Measurements from ENCODE around the gene CEP128. TPM values are rescaled to one million over a fixed set of nuclear protein-coding genes. Genes with fewer than 3 reads are reported as not detected.
A peak's percentile ranks its signal among the peaks of the same experiment; 100 is the strongest.

CEP128 gene
- total RNA-seq, 1 experiment from 2014 or later: 12.0 TPM

DNA sequence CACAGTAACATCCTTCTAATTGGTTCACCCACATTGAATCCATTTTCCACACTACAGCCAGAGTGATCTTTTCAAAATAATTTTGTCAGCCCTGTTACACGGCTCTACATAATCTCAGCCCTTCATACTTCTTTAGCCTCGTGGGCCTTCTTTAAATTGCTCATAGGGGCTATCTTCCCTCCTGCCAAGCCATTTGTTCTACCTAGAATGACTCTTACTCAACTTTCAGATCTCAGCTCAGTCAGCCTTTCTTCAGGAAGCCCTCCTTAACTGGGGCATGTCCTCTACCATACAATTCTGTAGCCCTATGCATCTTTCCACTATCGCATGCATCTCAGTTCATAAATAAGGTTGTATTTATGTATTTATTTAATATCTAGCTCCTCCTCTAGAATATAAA is 39.7 kb downstream of the CEP128 start:
- H3K4me3 Mint-ChIP-seq: no peak overlapping the region
- H3K9me3 Mint-ChIP-seq: no peaks in the 10 kb centered on the region
- no peak for DNase-seq (ENCODE audit: low spot score)
- peaks cover 12% of the 10 kb centered on the region; the same call in 1 of the 2 replicates for H3K4me1 Mint-ChIP-seq
- CTCF ChIA-PET: no interaction called here
- ATAC-seq: no peak
- POLR2A ChIA-PET: no interaction called here
- H3K27ac Mint-ChIP-seq: 0 out of 2 replicates have a peak overlapping the region, but pooled peaks have one; percentile 0
- H3K27me3 Mint-ChIP-seq (ENCODE audit: low read depth): no peaks in the 10 kb centered on the region
- H3K36me3 Mint-ChIP-seq: no peaks in the 10 kb centered on the region
- no peak for TF ChIP-seq ZNF263 (CRISPR knock-in tag; IDR thresholded peaks at IDR 0.05; ENCODE audit: low read depth)
- TF ChIP-seq ZNF219 (CRISPR knock-in tag; IDR thresholded peaks at IDR 0.05; ENCODE audit: borderline replicate concordance): no peak
- TF ChIP-seq ZNF232 (CRISPR knock-in tag; IDR thresholded peaks at IDR 0.05): no peak
- no peak for TF ChIP-seq SP1 (CRISPR knock-in tag; conservative IDR thresholded peaks at IDR 0.05)
- no peak for TF ChIP-seq GTF2I (CRISPR knock-in tag; conservative IDR thresholded peaks at IDR 0.05)
- no peak for TF ChIP-seq ZNF121 (CRISPR knock-in tag; IDR thresholded peaks at IDR 0.05)
- TF ChIP-seq, protein P1, sequence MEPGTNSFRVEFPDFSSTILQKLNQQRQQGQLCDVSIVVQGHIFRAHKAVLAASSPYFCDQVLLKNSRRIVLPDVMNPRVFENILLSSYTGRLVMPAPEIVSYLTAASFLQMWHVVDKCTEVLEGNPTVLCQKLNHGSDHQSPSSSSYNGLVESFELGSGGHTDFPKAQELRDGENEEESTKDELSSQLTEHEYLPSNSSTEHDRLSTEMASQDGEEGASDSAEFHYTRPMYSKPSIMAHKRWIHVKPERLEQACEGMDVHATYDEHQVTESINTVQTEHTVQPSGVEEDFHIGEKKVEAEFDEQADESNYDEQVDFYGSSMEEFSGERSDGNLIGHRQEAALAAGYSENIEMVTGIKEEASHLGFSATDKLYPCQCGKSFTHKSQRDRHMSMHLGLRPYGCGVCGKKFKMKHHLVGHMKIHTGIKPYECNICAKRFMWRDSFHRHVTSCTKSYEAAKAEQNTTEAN (CRISPR knock-in tag; IDR thresholded peaks at IDR 0.05): no peak
- no peak for TF ChIP-seq ZNF416 (CRISPR knock-in tag; IDR thresholded peaks at IDR 0.05)
- TF ChIP-seq TP53 (CRISPR knock-in tag; IDR thresholded peaks at IDR 0.05): no peak
- TF ChIP-seq, protein P2, sequence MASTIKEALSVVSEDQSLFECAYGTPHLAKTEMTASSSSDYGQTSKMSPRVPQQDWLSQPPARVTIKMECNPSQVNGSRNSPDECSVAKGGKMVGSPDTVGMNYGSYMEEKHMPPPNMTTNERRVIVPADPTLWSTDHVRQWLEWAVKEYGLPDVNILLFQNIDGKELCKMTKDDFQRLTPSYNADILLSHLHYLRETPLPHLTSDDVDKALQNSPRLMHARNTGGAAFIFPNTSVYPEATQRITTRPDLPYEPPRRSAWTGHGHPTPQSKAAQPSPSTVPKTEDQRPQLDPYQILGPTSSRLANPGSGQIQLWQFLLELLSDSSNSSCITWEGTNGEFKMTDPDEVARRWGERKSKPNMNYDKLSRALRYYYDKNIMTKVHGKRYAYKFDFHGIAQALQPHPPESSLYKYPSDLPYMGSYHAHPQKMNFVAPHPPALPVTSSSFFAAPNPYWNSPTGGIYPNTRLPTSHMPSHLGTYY (CRISPR knock-in tag; IDR thresholded peaks at IDR 0.05): no peak

DNA sequence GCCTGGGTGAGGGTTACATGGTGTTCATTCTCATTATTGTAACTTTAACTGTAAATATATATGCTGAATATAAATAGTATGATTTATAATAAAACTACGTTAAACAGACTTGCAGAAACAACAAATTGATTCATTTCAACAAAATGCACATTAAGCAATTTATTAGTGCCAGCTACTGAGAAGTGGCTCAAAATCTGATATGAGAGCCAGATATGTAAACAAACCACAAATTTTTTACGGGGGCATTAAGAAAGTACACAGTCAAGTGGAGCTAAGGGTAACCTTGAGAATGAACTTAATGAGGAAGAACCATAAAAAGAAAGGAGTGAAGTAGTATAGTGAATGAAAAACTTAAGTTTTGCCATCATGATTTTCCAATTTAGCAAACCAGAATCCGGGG is 40.3 kb downstream of the CEP128 start:
- H3K4me1 Mint-ChIP-seq: peaks cover 12% of the 10 kb centered on the region; the same call in 1 of the 2 replicates
- H3K27me3 Mint-ChIP-seq (ENCODE audit: low read depth): no peaks in the 10 kb centered on the region
- no peaks in the 10 kb centered on the region for H3K36me3 Mint-ChIP-seq
- no peak overlapping the region for H3K27ac Mint-ChIP-seq
- H3K9me3 Mint-ChIP-seq: no peaks in the 10 kb centered on the region
- POLR2A ChIA-PET: no interaction called here
- H3K4me3 Mint-ChIP-seq: no peak overlapping the region
- CTCF ChIA-PET: no interaction called here
- ATAC-seq (no peak), DNase-seq (ENCODE audit: low spot score) (no peak)
- TF ChIP-seq, protein P3, sequence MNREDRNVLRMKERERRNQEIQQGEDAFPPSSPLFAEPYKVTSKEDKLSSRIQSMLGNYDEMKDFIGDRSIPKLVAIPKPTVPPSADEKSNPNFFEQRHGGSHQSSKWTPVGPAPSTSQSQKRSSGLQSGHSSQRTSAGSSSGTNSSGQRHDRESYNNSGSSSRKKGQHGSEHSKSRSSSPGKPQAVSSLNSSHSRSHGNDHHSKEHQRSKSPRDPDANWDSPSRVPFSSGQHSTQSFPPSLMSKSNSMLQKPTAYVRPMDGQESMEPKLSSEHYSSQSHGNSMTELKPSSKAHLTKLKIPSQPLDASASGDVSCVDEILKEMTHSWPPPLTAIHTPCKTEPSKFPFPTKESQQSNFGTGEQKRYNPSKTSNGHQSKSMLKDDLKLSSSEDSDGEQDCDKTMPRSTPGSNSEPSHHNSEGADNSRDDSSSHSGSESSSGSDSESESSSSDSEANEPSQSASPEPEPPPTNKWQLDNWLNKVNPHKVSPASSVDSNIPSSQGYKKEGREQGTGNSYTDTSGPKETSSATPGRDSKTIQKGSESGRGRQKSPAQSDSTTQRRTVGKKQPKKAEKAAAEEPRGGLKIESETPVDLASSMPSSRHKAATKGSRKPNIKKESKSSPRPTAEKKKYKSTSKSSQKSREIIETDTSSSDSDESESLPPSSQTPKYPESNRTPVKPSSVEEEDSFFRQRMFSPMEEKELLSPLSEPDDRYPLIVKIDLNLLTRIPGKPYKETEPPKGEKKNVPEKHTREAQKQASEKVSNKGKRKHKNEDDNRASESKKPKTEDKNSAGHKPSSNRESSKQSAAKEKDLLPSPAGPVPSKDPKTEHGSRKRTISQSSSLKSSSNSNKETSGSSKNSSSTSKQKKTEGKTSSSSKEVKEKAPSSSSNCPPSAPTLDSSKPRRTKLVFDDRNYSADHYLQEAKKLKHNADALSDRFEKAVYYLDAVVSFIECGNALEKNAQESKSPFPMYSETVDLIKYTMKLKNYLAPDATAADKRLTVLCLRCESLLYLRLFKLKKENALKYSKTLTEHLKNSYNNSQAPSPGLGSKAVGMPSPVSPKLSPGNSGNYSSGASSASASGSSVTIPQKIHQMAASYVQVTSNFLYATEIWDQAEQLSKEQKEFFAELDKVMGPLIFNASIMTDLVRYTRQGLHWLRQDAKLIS (CRISPR knock-in tag; IDR thresholded peaks at IDR 0.05; ENCODE audit: borderline replicate concordance): no peak
- TF ChIP-seq ZNF396 (CRISPR knock-in tag; IDR thresholded peaks at IDR 0.05; ENCODE audit: borderline replicate concordance) (no peak), NFATC4 (CRISPR knock-in tag; IDR thresholded peaks at IDR 0.05) (no peak), ATF1 (CRISPR knock-in tag; IDR thresholded peaks at IDR 0.05) (no peak), NR1H2 (CRISPR knock-in tag; IDR thresholded peaks at IDR 0.05) (no peak), ZNF232 (CRISPR knock-in tag; IDR thresholded peaks at IDR 0.05) (no peak), TEAD1 (CRISPR knock-in tag; IDR thresholded peaks at IDR 0.05) (no peak), GRHL2 (CRISPR knock-in tag; IDR thresholded peaks at IDR 0.05; ENCODE audit: insufficient replicate concordance, severe bottlenecking) (no peak)
- TF ChIP-seq, protein P4, sequence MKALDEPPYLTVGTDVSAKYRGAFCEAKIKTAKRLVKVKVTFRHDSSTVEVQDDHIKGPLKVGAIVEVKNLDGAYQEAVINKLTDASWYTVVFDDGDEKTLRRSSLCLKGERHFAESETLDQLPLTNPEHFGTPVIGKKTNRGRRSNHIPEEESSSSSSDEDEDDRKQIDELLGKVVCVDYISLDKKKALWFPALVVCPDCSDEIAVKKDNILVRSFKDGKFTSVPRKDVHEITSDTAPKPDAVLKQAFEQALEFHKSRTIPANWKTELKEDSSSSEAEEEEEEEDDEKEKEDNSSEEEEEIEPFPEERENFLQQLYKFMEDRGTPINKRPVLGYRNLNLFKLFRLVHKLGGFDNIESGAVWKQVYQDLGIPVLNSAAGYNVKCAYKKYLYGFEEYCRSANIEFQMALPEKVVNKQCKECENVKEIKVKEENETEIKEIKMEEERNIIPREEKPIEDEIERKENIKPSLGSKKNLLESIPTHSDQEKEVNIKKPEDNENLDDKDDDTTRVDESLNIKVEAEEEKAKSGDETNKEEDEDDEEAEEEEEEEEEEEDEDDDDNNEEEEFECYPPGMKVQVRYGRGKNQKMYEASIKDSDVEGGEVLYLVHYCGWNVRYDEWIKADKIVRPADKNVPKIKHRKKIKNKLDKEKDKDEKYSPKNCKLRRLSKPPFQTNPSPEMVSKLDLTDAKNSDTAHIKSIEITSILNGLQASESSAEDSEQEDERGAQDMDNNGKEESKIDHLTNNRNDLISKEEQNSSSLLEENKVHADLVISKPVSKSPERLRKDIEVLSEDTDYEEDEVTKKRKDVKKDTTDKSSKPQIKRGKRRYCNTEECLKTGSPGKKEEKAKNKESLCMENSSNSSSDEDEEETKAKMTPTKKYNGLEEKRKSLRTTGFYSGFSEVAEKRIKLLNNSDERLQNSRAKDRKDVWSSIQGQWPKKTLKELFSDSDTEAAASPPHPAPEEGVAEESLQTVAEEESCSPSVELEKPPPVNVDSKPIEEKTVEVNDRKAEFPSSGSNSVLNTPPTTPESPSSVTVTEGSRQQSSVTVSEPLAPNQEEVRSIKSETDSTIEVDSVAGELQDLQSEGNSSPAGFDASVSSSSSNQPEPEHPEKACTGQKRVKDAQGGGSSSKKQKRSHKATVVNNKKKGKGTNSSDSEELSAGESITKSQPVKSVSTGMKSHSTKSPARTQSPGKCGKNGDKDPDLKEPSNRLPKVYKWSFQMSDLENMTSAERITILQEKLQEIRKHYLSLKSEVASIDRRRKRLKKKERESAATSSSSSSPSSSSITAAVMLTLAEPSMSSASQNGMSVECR (CRISPR knock-in tag; IDR thresholded peaks at IDR 0.05; ENCODE audit: borderline replicate concordance): no peak
- TF ChIP-seq, protein P5, sequence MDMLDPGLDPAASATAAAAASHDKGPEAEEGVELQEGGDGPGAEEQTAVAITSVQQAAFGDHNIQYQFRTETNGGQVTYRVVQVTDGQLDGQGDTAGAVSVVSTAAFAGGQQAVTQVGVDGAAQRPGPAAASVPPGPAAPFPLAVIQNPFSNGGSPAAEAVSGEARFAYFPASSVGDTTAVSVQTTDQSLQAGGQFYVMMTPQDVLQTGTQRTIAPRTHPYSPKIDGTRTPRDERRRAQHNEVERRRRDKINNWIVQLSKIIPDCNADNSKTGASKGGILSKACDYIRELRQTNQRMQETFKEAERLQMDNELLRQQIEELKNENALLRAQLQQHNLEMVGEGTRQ (CRISPR knock-in tag; IDR thresholded peaks at IDR 0.05): no peak
- TF ChIP-seq, protein P6, sequence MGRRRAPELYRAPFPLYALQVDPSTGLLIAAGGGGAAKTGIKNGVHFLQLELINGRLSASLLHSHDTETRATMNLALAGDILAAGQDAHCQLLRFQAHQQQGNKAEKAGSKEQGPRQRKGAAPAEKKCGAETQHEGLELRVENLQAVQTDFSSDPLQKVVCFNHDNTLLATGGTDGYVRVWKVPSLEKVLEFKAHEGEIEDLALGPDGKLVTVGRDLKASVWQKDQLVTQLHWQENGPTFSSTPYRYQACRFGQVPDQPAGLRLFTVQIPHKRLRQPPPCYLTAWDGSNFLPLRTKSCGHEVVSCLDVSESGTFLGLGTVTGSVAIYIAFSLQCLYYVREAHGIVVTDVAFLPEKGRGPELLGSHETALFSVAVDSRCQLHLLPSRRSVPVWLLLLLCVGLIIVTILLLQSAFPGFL (CRISPR knock-in tag; IDR thresholded peaks at IDR 0.05; ENCODE audit: borderline replicate concordance): no peak
- TF ChIP-seq, protein P7, sequence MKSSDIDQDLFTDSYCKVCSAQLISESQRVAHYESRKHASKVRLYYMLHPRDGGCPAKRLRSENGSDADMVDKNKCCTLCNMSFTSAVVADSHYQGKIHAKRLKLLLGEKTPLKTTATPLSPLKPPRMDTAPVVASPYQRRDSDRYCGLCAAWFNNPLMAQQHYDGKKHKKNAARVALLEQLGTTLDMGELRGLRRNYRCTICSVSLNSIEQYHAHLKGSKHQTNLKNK (CRISPR knock-in tag; IDR thresholded peaks at IDR 0.05): no peak
- TF ChIP-seq, protein P8, sequence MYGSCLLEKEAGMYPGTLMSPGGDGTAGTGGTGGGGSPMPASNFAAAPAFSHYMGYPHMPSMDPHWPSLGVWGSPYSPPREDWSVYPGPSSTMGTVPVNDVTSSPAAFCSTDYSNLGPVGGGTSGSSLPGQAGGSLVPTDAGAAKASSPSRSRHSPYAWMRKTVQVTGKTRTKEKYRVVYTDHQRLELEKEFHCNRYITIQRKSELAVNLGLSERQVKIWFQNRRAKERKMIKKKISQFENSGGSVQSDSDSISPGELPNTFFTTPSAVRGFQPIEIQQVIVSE (CRISPR knock-in tag; IDR thresholded peaks at IDR 0.05; ENCODE audit: borderline replicate concordance): no peak

Data from WTC11 (cell line).